Right atrium auricular region (tissue), 2 donors: ENCODE measurements around the gene DOCK9. TPM values are rescaled to one million over a fixed set of nuclear protein-coding genes. Genes with fewer than 3 reads are reported as not detected.

Experiments
- DNase-seq: peaks from one replicate; pipeline ENCODE4 v3.0.0-alpha.2; 2019; ENCODE audit warnings: low spot score
- H3K27ac ChIP-seq, 2 donors: fragments of 200-600 bp; sonication (generic); 1 replicate in 1 of 2; 2 replicates in 1 of 2; pipeline ENCODE4 v1.5.1; 2016 to 2019
- H3K27me3 ChIP-seq, 2 donors: fragments of 200-600 bp; sonication (generic); one replicate each; pipeline versions ENCODE4 v1.5.1 to v1.6.0; 2017 to 2019
- H3K36me3 ChIP-seq: fragments of 200-600 bp; sonication (generic); one replicate; pipeline ENCODE4 v1.5.1; 2016
- H3K4me1 ChIP-seq, 2 donors: fragments of 200-600 bp; sonication (generic); one replicate each; pipeline versions ENCODE4 v1.5.1 to v1.6.0; 2017 to 2019
- H3K4me3 ChIP-seq, 2 donors: fragments of 200-600 bp; sonication (generic); 1 replicate in 1 of 2; 2 replicates in 1 of 2; pipeline ENCODE4 v1.5.1; 2017 to 2019; ENCODE audit warnings: mild to moderate bottlenecking in 1 of 2, moderate library complexity in 1 of 2
- H3K9me3 ChIP-seq, 2 donors: fragments of 200-600 bp; sonication (generic); one replicate each; pipeline ENCODE4 v1.5.1; 2019
- total RNA-seq, 2 donors: library from RNA; depleted of rRNA; stranded (reverse); fragments of >200 nt; gene quantifications; one replicate each; pipeline ENCODE4 v1.1.0, GENCODE V29; 2016
- TF ChIP-seq, protein P1 (sequence below), 2 donors: fragments of 200-600 bp; sonication (generic); IDR thresholded peaks; one replicate each; pipeline ENCODE4 v1.5.1; 2019; ENCODE audit warnings: antibody characterized with exemption in 2 of 2

The DOCK9 gene
- total RNA-seq, 2 donors from 2014 or later: 79.6 to 80.5 TPM

DNA sequence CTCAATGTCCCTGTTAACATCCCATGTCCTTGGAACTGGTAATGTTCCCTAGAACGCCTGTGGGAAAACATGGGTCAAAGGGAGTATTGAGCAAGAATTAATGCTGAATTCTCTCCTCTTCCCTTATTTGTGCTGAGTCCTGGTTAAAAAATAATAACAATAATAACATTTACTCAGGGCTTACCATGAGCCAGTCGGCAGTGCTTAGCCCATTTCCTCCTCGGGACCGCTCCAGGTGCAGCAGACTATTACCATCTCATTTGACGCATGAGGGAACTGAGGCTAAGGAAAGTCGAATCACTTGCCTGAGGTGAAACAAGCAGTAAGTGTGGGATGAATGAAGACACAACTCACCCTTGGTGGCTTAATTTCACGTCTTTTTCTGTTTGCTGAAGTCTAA lies 191.8 kb downstream of the DOCK9 start:
- Histone ChIP-seq H3K9me3 (no peaks in the 10 kb centered on the region), H3K4me1 (no peaks in the 10 kb centered on the region), H3K27ac (no peak overlapping the region), H3K27me3 (no peaks in the 10 kb centered on the region), H3K4me3 (no peak overlapping the region), H3K36me3 (no peaks in the 10 kb centered on the region)
- no peak for DNase-seq
- TF ChIP-seq, protein P1, sequence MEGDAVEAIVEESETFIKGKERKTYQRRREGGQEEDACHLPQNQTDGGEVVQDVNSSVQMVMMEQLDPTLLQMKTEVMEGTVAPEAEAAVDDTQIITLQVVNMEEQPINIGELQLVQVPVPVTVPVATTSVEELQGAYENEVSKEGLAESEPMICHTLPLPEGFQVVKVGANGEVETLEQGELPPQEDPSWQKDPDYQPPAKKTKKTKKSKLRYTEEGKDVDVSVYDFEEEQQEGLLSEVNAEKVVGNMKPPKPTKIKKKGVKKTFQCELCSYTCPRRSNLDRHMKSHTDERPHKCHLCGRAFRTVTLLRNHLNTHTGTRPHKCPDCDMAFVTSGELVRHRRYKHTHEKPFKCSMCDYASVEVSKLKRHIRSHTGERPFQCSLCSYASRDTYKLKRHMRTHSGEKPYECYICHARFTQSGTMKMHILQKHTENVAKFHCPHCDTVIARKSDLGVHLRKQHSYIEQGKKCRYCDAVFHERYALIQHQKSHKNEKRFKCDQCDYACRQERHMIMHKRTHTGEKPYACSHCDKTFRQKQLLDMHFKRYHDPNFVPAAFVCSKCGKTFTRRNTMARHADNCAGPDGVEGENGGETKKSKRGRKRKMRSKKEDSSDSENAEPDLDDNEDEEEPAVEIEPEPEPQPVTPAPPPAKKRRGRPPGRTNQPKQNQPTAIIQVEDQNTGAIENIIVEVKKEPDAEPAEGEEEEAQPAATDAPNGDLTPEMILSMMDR (IDR thresholded peaks at IDR 0.05): no peak

DNA sequence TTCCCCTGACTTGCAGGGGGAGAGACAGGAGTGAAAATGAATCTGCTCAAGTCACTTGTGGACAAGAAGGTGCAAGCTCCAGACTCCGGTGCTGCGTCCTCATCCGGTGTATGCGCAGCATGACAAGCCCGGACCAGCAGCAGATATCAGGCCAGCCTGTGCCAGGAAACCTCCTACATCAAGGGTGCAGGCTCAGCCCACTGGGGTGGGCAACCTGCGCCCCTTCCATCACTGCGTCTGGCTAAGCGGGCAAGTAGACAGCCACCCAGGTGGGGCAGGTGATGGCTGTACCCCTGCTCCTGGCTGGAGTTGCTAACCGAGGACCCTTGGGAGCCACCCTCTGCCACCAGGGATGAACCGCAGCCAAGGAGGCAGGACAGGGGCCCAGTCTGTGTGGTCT lies 192.5 kb downstream of the DOCK9 start:
- H3K27me3 ChIP-seq: no peaks in the 10 kb centered on the region
- H3K27ac ChIP-seq: no peak overlapping the region
- H3K36me3 ChIP-seq: no peaks in the 10 kb centered on the region
- no peak overlapping the region for H3K4me3 ChIP-seq
- TF ChIP-seq, protein P1 (IDR thresholded peaks at IDR 0.05): no peak
- no peak for DNase-seq
- H3K4me1 ChIP-seq: no peaks in the 10 kb centered on the region
- H3K9me3 ChIP-seq: no peaks in the 10 kb centered on the region

DNA sequence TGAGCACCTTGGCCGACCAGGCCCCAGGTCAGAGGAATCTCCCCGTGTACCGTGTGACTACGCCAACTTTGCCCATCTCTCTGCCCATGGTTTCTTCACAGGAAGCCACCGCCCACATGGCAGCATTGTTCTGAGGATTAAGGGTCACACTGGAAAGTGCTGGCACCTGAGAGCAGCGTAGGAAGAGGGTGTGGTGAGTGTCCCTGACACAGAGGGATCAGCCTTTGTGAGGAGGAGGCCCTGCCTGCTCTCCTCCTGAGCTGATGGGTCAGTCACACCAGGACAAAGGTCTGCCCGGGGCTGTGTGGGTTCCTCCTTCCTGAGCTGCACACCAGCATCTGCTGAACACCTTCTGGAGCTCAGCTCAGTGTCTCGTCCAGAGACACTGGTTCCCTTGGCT lies 193.2 kb downstream of the DOCK9 start:
- TF ChIP-seq, protein P1 (IDR thresholded peaks at IDR 0.05): no peak
- H3K4me3 ChIP-seq: no peak overlapping the region
- H3K9me3 ChIP-seq: no peaks in the 10 kb centered on the region
- H3K4me1 ChIP-seq: no peaks in the 10 kb centered on the region
- no peaks in the 10 kb centered on the region for H3K27me3 ChIP-seq
- no peak overlapping the region for H3K27ac ChIP-seq
- DNase-seq: no peak
- no peaks in the 10 kb centered on the region for H3K36me3 ChIP-seq

DNA sequence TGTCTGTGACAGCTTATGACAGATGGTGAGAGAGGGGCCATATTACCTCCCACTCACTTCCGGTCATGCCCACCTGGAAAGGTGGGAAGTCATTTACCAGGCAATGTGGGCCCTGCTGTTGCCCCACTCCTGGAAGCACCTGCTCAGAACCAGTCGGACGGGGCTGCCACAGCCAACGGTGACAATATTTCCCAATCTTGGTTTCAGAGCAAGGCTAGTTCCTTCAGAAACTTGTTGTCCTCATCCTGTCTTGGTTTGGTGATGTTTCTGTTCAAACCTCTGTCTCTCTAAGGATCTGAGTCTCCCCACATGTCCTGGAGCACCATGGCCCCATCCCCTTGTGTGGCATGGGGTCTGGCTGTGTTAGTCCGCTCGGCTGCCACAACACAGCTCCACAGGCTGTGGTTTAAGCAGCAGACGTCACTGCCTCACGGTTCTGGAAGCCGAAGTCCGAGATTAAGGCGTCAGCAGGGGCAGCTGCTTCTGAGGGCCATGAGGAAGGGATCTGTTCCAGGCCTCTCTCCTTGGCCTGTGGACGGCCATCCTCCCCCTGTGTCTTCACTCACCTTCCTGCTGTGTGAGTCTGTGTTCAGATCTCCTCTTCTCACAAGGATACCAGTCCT lies 193.9 kb downstream of the DOCK9 start:
- H3K4me3 ChIP-seq: no peak overlapping the region
- TF ChIP-seq, protein P1 (IDR thresholded peaks at IDR 0.05): no peak
- no peak overlapping the region for H3K27ac ChIP-seq
- H3K27me3 ChIP-seq: no peaks in the 10 kb centered on the region
- DNase-seq: no peak
- H3K4me1 ChIP-seq: no peaks in the 10 kb centered on the region
- no peaks in the 10 kb centered on the region for H3K9me3 ChIP-seq
- H3K36me3 ChIP-seq: no peaks in the 10 kb centered on the region

DNA sequence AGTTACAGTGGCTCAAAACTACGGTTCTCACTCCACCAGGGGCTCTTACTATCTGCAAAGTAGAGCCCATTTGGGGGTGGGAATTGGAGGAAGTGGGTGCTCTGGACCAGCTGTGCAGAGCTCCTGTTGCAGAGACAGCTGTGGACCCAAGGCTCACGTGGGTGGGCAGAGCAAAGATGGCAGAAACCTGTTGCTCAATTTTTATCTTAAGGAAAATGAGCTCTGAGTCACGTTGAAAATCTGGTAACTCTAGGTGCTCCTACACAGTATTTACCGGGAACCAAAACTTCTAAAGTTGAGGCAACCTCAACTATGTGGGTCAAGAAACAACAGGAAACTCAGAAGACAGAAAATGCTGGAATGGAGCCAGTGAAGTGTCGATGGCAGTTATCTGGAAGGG lies 195.2 kb downstream of the DOCK9 start:
- no peak overlapping the region for H3K27ac ChIP-seq
- no peaks in the 10 kb centered on the region for H3K36me3 ChIP-seq
- TF ChIP-seq, protein P1 (IDR thresholded peaks at IDR 0.05): no peak
- H3K4me1 ChIP-seq: no peaks in the 10 kb centered on the region
- H3K4me3 ChIP-seq: no peak overlapping the region
- DNase-seq: no peak
- H3K27me3 ChIP-seq: no peaks in the 10 kb centered on the region
- H3K9me3 ChIP-seq: no peaks in the 10 kb centered on the region

DNA sequence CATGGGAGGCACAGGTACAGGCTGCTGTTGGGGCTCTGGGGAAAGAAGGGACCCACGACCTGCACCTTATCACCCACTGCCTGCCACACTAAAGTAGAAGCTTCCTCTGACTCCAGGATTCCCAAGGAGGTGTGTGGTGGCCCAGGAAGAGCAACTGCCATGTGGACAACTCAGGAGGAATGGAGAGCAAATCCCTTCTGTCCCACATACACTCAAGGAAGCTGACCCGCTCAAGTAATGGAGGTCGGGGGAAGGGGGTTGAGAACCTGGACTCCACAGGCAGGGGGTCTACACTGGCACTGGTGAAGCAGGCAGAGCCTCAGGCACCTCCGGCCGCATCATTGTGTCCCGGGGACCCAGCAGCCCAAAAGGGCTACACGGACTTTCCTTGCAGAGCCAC lies 196.0 kb downstream of the DOCK9 start:
- H3K27me3 ChIP-seq: no peaks in the 10 kb centered on the region
- H3K4me3 ChIP-seq: no peak overlapping the region
- H3K36me3 ChIP-seq: no peaks in the 10 kb centered on the region
- H3K4me1 ChIP-seq: no peaks in the 10 kb centered on the region
- TF ChIP-seq, protein P1 (IDR thresholded peaks at IDR 0.05): no peak
- H3K27ac ChIP-seq: no peak overlapping the region
- DNase-seq: no peak
- no peaks in the 10 kb centered on the region for H3K9me3 ChIP-seq
